ENCODE data around the gene ELP4. TPM values are rescaled to one million over a fixed set of nuclear protein-coding genes. Genes with fewer than 3 reads are reported as not detected.

The ELP4 gene
- total and polyA plus RNA-seq, 2 donors from 2014 or later = 20.3 to 26.2 TPM

DNA sequence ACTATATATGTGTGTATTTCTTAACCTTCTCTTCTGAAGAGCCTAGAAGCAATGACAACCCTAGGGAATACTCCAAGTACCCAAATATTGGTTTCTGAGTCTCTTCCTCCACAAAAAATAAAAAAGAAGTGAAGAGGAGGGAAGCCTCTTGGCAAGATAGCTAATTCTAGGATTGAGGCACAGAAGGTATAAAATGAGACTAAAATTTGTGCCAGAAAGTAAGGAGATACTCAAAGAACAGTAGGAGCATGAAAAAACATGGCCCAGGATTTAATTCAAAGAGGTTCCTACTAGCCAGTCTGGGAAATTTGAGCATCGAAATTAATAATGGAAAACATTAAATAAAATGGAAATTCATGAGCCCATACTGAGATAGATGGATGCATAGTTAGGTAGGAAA lies 189.5 kb downstream of the ELP4 start:
- Histone ChIP-seq H3K9me3 (ENCODE audit: control insufficient read depth in 2 of 3, insufficient read depth in 1 of 3, low read length in 3 of 3) (no peaks in the 10 kb centered on the region), H3K27me3 (ENCODE audit: control insufficient read depth, insufficient read depth, low read length) (no peaks in the 10 kb centered on the region), H3K4me1 (ENCODE audit: control insufficient read depth in 2 of 3, insufficient read depth in 2 of 3, low read depth in 1 of 3, low read length in 3 of 3) (peaks cover 0 to 3% (median 0%) of the 10 kb centered on the region in 3 donors), H3K27ac (ENCODE audit: low read depth in 2 of 2, low read length in 2 of 2) (no peak overlapping the region), H3K4me3 (ENCODE audit: low read length in 3 of 3) (no peak overlapping the region), H3K9ac (ENCODE audit: low read length in 3 of 3) (no peak overlapping the region), H3K36me3 (ENCODE audit: control insufficient read depth in 2 of 3, insufficient read depth in 3 of 3, low read length in 3 of 3) (no peaks in the 10 kb centered on the region)
- no peak for FAIRE-seq
- intact Hi-C loops (cut with DNase I) = no loop called here
- no peak for DNase-seq
- TF ChIP-seq, protein P1, sequence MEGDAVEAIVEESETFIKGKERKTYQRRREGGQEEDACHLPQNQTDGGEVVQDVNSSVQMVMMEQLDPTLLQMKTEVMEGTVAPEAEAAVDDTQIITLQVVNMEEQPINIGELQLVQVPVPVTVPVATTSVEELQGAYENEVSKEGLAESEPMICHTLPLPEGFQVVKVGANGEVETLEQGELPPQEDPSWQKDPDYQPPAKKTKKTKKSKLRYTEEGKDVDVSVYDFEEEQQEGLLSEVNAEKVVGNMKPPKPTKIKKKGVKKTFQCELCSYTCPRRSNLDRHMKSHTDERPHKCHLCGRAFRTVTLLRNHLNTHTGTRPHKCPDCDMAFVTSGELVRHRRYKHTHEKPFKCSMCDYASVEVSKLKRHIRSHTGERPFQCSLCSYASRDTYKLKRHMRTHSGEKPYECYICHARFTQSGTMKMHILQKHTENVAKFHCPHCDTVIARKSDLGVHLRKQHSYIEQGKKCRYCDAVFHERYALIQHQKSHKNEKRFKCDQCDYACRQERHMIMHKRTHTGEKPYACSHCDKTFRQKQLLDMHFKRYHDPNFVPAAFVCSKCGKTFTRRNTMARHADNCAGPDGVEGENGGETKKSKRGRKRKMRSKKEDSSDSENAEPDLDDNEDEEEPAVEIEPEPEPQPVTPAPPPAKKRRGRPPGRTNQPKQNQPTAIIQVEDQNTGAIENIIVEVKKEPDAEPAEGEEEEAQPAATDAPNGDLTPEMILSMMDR (IDR thresholded peaks at IDR 0.05; ENCODE audit: borderline replicate concordance, extremely low read depth, insufficient read depth) = no peak

- TF ChIP-seq, protein P1 (IDR thresholded peaks at IDR 0.05; ENCODE audit: borderline replicate concordance, extremely low read depth, insufficient read depth) = no peak
- peaks cover 0 to 3% (median 0%) of the 10 kb centered on the region in 3 donors for H3K4me1 ChIP-seq (ENCODE audit: control insufficient read depth in 2 of 3, insufficient read depth in 2 of 3, low read depth in 1 of 3, low read length in 3 of 3)
- H3K36me3 ChIP-seq (ENCODE audit: control insufficient read depth in 2 of 3, insufficient read depth in 3 of 3, low read length in 3 of 3) = no peaks in the 10 kb centered on the region
- no peak for FAIRE-seq
- H3K9me3 ChIP-seq (ENCODE audit: control insufficient read depth in 2 of 3, insufficient read depth in 1 of 3, low read length in 3 of 3) = no peaks in the 10 kb centered on the region
- intact Hi-C loops (cut with DNase I) = no loop called here
- no peak overlapping the region for H3K4me3 ChIP-seq (ENCODE audit: low read length in 3 of 3)
- no peaks in the 10 kb centered on the region for H3K27me3 ChIP-seq (ENCODE audit: control insufficient read depth, insufficient read depth, low read length)
- no peak overlapping the region for H3K27ac ChIP-seq (ENCODE audit: low read depth in 2 of 2, low read length in 2 of 2)
- H3K9ac ChIP-seq (ENCODE audit: low read length in 3 of 3) = no peak overlapping the region
- DNase-seq = no peak
Measured at GRCh38 chr11:31702966-31703365, 193.4 kb downstream of the ELP4 start.

DNA sequence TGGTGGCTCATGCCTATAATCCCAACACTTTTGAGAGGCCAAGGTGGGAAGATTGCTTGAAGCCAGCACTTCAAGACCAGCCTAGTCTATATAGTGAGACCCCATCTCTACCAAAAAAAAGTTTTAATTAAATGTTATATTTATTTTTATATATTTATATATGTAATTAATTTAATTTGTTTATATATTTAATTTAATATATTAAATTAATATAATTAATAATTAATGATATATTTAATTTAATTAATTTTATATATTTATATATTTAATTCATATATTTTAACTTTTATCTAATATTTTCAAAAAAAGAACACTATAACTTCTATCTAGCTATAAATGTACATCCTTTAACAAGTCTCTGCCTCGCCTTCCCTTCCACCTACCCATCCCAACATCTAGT lies 196.8 kb downstream of the ELP4 start:
- H3K27me3 ChIP-seq (ENCODE audit: control insufficient read depth, insufficient read depth, low read length) = no peaks in the 10 kb centered on the region
- H3K9me3 ChIP-seq (ENCODE audit: control insufficient read depth in 2 of 3, insufficient read depth in 1 of 3, low read length in 3 of 3) = no peaks in the 10 kb centered on the region
- no peak for DNase-seq
- H3K4me1 ChIP-seq (ENCODE audit: control insufficient read depth in 2 of 3, insufficient read depth in 2 of 3, low read depth in 1 of 3, low read length in 3 of 3) = no peaks in the 10 kb centered on the region
- no peaks in the 10 kb centered on the region for H3K36me3 ChIP-seq (ENCODE audit: control insufficient read depth in 2 of 3, insufficient read depth in 3 of 3, low read length in 3 of 3)
- no peak overlapping the region for H3K4me3 ChIP-seq (ENCODE audit: low read length in 3 of 3)
- intact Hi-C loops (cut with DNase I) = no loop called here
- no peak overlapping the region for H3K9ac ChIP-seq (ENCODE audit: low read length in 3 of 3)
- TF ChIP-seq, protein P1 (IDR thresholded peaks at IDR 0.05; ENCODE audit: borderline replicate concordance, extremely low read depth, insufficient read depth) = no peak
- H3K27ac ChIP-seq (ENCODE audit: low read depth in 2 of 2, low read length in 2 of 2) = no peak overlapping the region
- peak; percentile 91 for FAIRE-seq

DNA sequence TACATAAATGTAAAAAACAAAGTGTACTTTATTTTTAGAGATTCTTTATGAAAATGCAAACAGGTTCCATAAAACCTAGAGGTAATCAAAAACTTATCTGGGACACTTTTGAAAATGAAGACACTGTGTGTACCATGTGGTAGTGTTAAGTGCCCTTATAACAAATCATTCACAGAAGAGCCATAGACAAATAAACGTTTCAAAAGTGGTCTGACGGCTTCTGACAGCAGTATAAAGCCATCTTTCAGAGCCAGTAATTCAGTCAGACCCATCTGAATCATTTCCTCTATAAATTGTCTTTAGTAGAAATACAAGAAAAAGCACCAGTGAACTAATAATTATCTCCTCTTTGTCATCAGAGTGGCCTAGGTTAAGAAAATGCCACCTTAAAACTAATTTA lies 201.6 kb downstream of the ELP4 start:
- Histone ChIP-seq H3K9me3 (ENCODE audit: control insufficient read depth in 2 of 3, insufficient read depth in 1 of 3, low read length in 3 of 3) (no peaks in the 10 kb centered on the region), H3K27ac (ENCODE audit: low read depth in 2 of 2, low read length in 2 of 2) (no peak overlapping the region), H3K27me3 (ENCODE audit: control insufficient read depth, insufficient read depth, low read length) (no peaks in the 10 kb centered on the region), H3K9ac (ENCODE audit: low read length in 3 of 3) (no peak overlapping the region), H3K4me1 (ENCODE audit: control insufficient read depth in 2 of 3, insufficient read depth in 2 of 3, low read depth in 1 of 3, low read length in 3 of 3) (no peaks in the 10 kb centered on the region), H3K36me3 (ENCODE audit: control insufficient read depth in 2 of 3, insufficient read depth in 3 of 3, low read length in 3 of 3) (no peaks in the 10 kb centered on the region), H3K4me3 (ENCODE audit: low read length in 3 of 3) (no peak overlapping the region)
- TF ChIP-seq, protein P1 (IDR thresholded peaks at IDR 0.05; ENCODE audit: borderline replicate concordance, extremely low read depth, insufficient read depth) = no peak
- DNase-seq = no peak
- FAIRE-seq = no peak
- intact Hi-C loops (cut with DNase I) = no loop called here

Data from kidney (tissue), 14 donors.